Activated CD4-positive, alpha-beta T cell treated with anti-CD3 and anti-CD28 coated beads, Interleukin-2, amount 10 ng/mL, durations not matched to agents 24 days and 14 days (primary cell): ENCODE measurements around the gene UHRF2. TPM values are rescaled to one million over a fixed set of nuclear protein-coding genes. Genes with fewer than 3 reads are reported as not detected.
"Not testable (repeated sequence)": the region's sequence is repeated elsewhere in the genome, so short reads cannot be mapped to it uniquely, and the experiment has no call there.

ENCODE experiments used
- DNase-seq: peaks from one replicate; pipeline ENCODE4 v3.0.0; 2022
- H3K27ac Mint-ChIP-seq: one replicate; pipeline ENCODE4 v1.8.0; 2022; ENCODE audit warnings: mild to moderate bottlenecking, mixed read lengths
- H3K27me3 Mint-ChIP-seq: one replicate; pipeline ENCODE4 v1.8.0; 2022; ENCODE audit warnings: mixed read lengths
- H3K36me3 Mint-ChIP-seq: one replicate; pipeline ENCODE4 v1.8.0; 2022; ENCODE audit warnings: low read depth, mild to moderate bottlenecking, mixed read lengths
- H3K4me1 Mint-ChIP-seq: one replicate; pipeline ENCODE4 v1.8.0; 2021; ENCODE audit warnings: mixed read lengths
- H3K4me3 Mint-ChIP-seq: one replicate; pipeline ENCODE4 v1.8.0; 2022; ENCODE audit warnings: mild to moderate bottlenecking, moderate library complexity, mixed read lengths
- H3K9me3 Mint-ChIP-seq: one replicate; pipeline ENCODE4 v1.8.0; 2021; ENCODE audit warnings: mixed read lengths
- intact Hi-C: fragments of 100-400 bp; cut with micrococcal nuclease; formaldehyde crosslinking; loops from one replicate; pipeline ENCODE4 v1.15.1; 2023
- total RNA-seq: library from RNA; stranded (reverse); gene quantifications from 2 replicates; pipeline ENCODE4 v1.2.3, GENCODE V29; 2022

Gene UHRF2
- total RNA-seq, 1 donor from 2014 or later, result 71.6 TPM

DNA sequence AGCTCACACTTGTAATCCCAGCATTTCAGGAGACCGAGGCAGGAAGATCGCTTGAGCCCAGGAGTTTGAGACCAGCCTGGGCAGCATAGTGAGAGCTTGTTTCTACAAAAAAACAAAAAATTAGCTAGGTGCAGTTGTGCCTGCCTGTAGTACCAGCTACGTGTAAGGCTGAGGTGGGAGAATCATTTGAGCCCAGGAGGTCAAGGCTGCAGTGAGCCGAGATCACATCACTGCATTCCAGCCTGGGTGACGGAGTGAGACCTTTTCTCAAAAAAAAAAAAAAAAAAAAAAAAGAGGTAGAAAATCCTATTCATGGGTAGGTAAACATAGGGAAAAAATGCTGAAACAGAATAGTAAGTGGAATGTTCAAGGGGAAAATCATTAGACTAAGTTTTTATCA lies 129.6 kb downstream of the UHRF2 start:
- H3K27me3 Mint-ChIP-seq, DNase-seq, intact Hi-C loops, H3K4me1 Mint-ChIP-seq, H3K27ac Mint-ChIP-seq, H3K36me3 Mint-ChIP-seq, H3K9me3 Mint-ChIP-seq, H3K4me3 Mint-ChIP-seq: not testable (repeated sequence)

DNA sequence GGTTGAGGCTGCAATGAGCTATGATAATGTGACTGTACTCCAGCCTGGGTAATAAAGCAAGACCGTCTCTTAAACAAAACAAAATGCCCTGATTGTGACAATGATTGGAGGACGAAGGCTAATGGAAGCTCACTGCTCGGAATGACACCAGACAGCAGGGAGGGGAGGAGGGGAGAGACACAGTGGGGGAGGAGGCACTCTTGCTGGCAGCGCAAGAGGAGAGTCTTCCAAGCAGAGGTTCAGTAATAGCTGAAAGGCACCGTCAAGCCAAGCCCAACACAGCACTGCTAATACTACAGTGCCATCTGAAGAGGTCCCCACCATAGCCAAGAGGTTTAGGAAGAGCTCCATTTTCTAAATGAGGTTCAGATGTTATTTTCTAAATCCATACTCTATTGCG lies 130.2 kb downstream of the UHRF2 start:
- Mint-ChIP-seq H3K27me3 (no peaks in the 10 kb centered on the region), H3K36me3 (no peaks in the 10 kb centered on the region), H3K9me3 (no peaks in the 10 kb centered on the region), H3K4me3 (no peak overlapping the region), H3K27ac (no peak overlapping the region), H3K4me1 (peaks cover 2% of the 10 kb centered on the region)
- intact Hi-C loops, result no loop called here
- no peak for DNase-seq

DNA sequence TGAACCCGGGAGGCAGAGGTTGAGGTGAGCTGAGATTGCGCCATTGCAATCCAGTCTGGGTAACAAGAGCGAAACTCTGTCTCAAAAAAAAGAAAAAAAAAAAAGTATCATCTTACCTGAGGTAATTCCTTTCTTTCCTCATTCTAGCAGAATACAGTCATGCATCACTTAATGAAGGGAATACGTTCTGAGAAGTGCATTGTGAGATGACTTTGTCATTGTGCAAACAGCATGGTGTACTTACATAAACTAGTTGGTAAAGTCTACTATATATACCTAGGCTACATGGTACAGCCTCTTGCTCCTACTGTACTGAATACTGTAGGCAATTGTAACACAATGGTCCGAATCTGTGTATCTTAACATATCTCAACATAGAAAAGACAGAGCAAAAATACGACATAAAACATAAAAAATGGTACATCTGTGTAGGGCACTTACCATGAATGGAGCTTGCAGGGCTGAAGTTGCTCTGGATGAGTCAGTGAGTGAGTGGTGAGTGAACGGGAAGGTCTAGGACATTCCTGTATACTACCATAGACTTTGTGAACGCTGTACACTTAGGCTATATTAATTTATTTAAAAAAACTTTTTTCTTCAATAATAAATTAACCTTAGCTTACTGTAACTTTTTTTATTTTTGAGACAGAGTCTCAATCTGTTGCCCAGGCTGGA lies 132.2 kb downstream of the UHRF2 start:
- no peak overlapping the region for H3K4me3 Mint-ChIP-seq
- H3K27me3 Mint-ChIP-seq, result no peaks in the 10 kb centered on the region
- intact Hi-C loops, result no loop called here
- H3K36me3 Mint-ChIP-seq, result no peaks in the 10 kb centered on the region
- no peaks in the 10 kb centered on the region for H3K4me1 Mint-ChIP-seq
- DNase-seq, result no peak
- H3K27ac Mint-ChIP-seq, result no peak overlapping the region
- H3K9me3 Mint-ChIP-seq, result no peaks in the 10 kb centered on the region

DNA sequence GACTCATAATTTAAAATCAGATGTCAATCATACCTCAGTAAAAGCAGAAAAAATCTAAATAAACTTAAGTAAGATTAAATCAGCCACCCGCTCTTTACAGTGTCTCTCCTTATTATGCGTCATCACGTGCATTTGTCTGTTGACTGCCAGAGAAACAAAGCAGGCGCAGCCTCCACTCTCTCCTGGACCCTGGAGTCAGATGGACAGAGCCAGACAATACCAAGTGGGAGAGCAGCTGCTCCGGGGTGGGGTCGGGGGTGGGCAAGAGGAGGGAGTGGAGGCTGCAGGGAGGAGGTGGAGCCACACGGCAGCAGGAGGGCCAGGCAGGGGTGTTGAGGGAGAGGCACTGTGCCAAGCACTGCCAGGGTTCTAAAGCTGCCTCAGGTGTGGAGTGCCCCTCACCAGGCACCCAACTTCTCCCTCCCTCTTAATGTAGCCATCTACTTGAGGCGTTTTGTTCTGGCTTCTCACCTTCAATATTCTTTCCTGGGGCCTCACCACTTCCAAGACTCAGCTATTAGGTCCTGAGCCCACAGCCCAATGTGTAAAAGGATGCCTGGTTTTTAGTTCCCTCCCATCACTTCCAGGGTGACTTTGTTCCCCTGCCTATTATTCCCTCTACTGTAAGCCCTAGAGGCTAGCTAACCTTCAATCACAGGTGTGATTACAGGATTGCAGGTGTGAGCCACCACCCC lies 136.3 kb downstream of the UHRF2 start:
- Mint-ChIP-seq H3K27ac (no peak overlapping the region), H3K4me1 (peaks cover 3% of the 10 kb centered on the region), H3K27me3 (no peaks in the 10 kb centered on the region), H3K4me3 (no peak overlapping the region), H3K36me3 (no peaks in the 10 kb centered on the region), H3K9me3 (no peaks in the 10 kb centered on the region)
- intact Hi-C loops, result no loop called here
- no peak for DNase-seq

DNA sequence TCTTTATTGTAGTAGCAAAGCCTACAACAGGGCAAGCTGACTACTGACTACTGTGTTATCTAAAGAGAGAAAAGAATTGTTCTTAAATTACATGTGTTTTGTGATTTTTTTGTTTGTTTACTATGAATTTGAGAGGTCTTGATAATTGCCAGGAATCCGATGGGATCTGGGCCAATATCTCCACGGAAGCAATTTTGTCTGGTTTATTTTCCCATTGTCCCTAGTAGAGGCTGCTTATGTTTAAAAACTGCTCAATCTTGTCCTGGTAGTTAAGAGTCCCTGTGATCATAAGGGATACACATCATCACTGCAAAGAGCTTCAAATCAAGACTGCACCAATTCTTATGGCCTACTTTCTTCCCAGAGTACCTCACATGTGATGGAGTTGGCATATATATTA lies 138.1 kb downstream of the UHRF2 start:
- Mint-ChIP-seq H3K27me3 (no peaks in the 10 kb centered on the region), H3K4me1 (peaks cover 3% of the 10 kb centered on the region), H3K27ac (no peak overlapping the region), H3K9me3 (no peaks in the 10 kb centered on the region), H3K4me3 (no peak overlapping the region), H3K36me3 (no peaks in the 10 kb centered on the region)
- DNase-seq, result no peak
- intact Hi-C loops, result no loop called here

DNA sequence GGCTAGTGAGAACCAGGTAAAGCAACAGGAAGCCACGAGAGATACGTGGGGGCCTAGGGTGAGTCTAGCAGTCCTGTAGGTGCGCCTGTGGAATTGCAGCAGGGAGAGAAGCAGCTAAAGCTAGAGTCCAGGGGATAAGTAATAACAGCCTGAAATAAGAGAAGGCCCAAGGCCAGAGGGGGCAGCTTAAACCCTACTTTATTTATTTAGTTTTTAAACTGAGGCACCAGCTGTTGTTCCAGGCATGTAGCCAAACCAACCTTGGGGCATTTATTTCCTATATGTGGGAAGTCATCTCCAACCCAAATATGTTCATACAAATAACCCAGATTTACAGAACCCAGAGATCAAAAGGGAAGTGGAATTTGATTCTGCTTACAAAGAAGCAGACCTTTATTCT lies 139.0 kb downstream of the UHRF2 start:
- DNase-seq, result no peak
- Mint-ChIP-seq H3K27ac (no peak overlapping the region), H3K36me3 (no peaks in the 10 kb centered on the region), H3K4me1 (peaks cover 3% of the 10 kb centered on the region), H3K4me3 (no peak overlapping the region), H3K9me3 (no peaks in the 10 kb centered on the region), H3K27me3 (no peaks in the 10 kb centered on the region)
- intact Hi-C loops, result no loop called here

DNA sequence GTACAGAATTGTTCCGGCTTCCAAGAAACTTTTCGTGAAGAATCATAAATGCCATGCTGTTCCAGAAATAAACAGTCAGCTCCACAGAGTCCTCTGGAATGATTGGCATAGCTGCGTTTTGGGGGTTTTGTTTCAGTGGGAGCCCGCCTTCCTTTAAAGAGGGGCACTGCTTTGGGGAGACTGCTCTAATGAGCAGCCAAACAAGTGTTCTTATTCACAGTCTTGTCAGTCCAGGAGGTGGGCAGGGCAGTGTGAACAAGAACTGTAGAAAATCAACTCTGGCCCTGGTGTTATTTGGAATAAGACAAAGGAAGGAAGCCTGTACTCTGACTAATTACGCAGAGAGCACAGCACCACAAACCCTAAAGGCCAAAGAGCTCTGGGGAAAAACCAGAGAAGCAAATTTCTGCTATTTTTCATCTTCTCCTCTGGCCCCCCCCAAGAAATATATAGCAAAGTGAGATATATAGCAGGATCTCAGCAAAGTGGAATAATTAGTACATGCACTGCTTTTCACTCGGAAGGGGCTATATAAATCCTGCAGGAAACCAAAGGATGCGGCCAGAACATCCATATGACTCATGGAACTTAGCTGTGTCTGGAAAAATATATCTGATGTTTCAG lies 139.6 kb downstream of the UHRF2 start:
- H3K27me3 Mint-ChIP-seq, result no peaks in the 10 kb centered on the region
- intact Hi-C loops, result no loop called here
- H3K36me3 Mint-ChIP-seq, result no peaks in the 10 kb centered on the region
- H3K9me3 Mint-ChIP-seq, result no peaks in the 10 kb centered on the region
- DNase-seq, result no peak
- no peak overlapping the region for H3K4me3 Mint-ChIP-seq
- no peak overlapping the region for H3K27ac Mint-ChIP-seq
- peaks cover 3% of the 10 kb centered on the region for H3K4me1 Mint-ChIP-seq

DNA sequence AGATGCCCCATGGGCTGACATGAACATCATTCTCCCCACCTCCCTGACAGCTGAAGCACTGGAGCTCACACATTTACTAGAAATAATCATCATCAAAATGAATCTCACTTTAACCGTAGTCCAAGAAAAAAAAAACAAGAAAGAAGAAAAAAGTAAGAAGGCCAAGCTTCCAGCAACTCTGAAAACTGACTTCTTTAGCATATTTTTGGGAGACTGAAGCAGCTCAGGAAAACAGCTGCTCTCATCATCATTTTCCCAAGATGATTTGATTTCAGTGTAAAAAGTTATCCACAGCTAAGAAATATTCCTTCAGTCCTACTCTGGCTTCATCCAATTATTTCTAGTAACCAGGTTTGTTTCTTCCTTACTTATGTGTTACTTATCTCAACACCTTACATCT lies 140.9 kb downstream of the UHRF2 start:
- no peaks in the 10 kb centered on the region for H3K27me3 Mint-ChIP-seq
- no peak for DNase-seq
- H3K9me3 Mint-ChIP-seq, result no peaks in the 10 kb centered on the region
- H3K27ac Mint-ChIP-seq, result no peak overlapping the region
- intact Hi-C loops, result no loop called here
- H3K4me3 Mint-ChIP-seq, result no peak overlapping the region
- H3K4me1 Mint-ChIP-seq, result peaks cover 3% of the 10 kb centered on the region
- no peaks in the 10 kb centered on the region for H3K36me3 Mint-ChIP-seq

Other genes starting within 250 kb of the UHRF2 start
- not detected in 2 replicates for gene IL33, start 197.4 kb upstream of the UHRF2 start, total RNA-seq
- not detected in 2 replicates for gene TPD52L3, start 84.8 kb upstream of the UHRF2 start, total RNA-seq
- 0.73 and 1.1 TPM in 2 replicates for gene GLDC, start 232.5 kb downstream of the UHRF2 start, total RNA-seq